AG08395 (cell line): Measurements from ENCODE around the gene MTREX.
A peak's percentile ranks its signal among the peaks of the same experiment; 100 is the strongest.

Source experiments
- DNase-seq: peaks from one replicate; pipeline ENCODE4 v3.0.0; 2012; ENCODE audit warnings: mixed read lengths, low spot score

MTREX gene

DNA sequence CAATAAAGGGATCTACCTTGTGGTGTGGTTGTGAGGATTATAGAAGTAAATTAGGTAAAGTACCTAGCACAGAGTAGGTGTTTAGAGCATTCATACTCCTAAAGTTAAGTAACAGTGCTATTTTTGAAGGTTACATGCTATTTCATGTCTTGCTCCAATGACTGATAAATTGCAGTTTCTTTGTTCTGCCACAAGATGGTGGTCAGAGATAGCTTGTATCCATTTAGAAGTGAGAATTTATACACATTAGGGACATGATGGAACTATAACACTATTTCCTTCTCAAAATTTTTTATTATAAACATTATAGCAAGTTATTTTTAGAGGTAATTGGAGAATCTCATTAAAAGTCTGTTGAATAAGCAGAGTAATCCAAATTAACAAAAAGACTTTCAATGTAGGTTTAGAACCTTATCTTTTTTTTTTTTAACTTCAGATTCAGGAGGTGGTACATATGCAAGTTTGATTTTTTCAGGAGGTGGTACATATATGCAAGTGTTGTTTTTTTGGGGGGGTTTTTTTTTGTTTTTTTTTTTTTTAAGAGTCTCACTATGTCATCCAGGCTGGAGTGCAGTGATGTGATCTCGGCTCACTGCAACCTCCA, 17.1 kb downstream of the MTREX start:
- peak; percentile 50 for DNase-seq

DNA sequence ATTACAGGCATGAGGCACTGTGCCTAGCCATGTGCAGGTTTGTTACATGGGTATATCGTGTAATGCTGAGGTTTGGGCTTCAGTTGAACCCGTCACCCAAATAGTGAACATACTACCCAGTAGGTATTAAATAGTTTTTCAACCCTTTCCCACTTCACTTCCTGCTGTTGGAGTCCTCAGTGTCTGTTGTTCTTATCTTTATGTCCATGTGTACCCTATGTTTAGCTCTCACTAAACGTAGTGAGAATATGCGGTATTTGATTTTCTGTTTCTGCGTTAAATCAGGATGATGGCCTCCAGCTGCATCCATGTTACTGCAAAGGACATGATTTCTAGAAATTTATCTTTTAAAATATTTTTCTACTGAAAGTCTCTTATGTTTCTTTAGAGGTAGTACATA, 17.8 kb downstream of the MTREX start:
- no peak for DNase-seq

DNA sequence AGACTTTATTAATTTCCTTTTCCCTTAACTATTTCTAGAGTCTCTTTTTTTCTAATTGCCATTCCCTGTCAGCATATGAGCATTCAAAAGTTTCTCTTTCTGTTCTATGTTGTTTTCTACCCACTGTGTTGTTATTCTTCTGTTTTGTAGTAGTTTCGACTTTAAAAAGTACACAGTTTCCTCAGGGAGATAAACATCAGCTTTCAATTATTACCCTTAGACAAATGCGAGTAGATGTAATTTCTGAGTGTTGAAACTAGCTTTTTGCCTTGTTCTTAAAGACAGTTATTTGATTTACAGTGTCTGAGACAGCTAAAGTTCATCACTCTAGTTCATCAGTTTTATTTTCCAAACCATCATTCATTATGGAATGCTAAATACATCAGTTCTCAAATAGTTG, 19.5 kb downstream of the MTREX start:
- no peak for DNase-seq

DNA sequence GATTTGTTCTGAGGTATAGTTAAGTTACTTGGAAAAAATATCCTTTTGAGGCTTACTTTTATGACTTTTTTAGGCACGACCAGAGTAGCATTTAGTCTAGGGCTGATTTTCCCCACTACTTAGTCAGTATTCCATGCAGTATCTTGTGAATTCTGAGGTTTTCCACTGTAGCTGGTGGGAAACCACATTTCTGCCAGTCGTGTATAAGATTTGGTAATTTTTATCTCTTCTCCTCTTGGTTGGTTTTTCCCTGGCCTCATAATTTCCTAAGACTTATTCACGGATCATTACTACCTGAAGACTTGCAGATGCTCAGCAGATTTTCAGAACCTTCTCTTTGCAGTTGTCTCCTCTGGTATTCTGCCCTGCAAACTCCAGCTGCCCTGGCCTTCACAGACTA, 23.5 kb downstream of the MTREX start:
- no peak for DNase-seq

DNA sequence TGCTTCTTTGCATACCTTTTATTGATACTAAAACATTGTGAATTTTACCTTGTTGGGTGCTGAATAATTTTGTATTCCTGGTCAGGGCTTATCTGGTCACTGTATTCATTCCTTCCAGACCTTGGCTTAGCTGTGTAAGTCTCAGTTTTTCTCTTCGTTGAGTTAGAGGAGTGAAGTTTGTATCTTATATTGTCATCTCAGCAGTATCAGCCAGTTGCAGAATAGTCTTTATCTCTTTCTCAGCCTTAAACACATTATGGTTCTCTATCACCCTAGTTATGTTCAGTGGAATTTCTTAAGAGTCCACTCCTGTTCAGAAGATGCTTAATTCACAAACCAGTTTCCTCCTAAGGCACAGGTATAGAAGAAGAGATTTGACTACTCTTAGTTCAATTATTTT, 25.2 kb downstream of the MTREX start:
- DNase-seq: no peak

DNA sequence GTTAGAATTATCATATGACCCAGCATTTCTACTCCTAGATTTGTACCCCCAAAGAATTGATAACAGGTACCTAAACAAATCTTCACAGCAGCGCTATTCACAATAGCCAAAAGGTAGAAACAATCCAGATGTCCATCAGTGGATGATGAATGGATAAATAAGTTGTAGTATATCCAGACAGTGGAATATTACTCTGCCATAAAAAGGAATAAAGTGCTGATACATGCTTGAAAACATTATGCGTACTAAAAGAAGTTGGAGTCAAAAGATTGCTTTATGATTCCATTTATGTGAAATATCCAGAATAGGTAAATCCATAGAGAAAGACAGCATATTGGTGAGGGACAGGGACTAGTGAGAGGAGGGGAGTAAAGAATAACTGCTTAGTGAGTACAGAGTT, 26.0 kb downstream of the MTREX start:
- DNase-seq: no peak

DNA sequence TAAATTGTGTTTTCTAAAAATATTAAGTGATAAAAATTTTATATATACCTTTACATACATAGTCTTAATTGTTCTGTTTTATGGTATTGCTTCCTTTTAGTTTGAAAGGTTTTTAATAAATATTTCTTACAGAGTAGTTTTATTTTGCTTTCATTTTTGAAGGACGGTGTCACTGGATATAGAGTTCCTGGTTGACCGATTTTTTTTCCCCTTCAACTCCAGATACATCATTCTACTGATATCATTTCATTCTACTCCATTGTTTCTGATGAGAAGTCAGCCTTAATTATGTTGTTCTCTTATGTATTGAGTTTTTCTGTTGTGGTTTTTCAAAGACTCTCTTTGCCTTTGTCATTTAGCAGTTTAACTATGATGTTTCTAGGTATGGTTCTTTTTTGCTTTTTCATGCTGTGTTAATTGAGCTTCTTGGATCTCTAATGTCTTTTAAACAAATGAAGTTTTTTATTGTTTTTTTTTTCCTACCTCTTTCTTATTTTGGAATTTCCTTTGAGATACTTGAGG, 30.4 kb downstream of the MTREX start:
- no peak for DNase-seq

DNA sequence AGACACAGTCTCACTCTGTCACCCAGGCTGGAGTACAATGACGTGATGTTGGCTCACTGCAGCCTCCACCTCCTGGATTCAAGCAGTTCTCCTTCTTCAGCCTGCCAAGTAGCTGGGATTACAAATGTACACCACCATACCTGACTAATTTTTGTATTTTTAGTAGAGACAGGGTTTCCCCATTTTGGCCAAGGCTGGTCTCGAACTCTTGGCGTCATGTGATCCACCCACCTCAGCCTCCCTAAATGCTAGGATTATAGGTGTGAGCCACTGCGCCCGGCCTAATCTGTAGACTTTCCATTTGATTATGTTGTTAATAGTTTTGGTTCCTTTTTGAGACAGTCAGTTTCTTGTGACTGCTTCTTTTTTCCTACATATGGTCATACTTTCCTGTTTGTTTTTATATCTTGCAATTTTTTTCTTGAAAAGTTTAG, 31.0 kb downstream of the MTREX start:
- DNase-seq: no peak

DNA sequence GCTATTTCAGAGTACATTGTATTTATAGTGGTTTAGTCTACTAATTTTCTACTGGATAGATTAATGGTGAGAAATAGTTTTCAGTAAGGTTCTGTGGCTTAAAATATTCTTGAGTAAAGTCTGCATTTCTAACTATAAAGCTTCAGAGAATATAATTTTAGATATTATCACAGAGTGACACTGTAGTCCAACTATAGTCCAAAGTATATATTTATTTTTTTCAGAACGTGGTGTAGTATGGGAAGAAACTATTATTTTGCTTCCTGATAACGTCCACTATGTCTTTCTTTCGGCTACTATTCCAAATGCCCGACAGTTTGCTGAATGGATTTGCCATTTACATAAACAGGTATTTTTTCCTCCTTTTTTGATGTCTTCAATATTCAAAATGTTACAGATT, 35.3 kb downstream of the MTREX start:
- no peak for DNase-seq

DNA sequence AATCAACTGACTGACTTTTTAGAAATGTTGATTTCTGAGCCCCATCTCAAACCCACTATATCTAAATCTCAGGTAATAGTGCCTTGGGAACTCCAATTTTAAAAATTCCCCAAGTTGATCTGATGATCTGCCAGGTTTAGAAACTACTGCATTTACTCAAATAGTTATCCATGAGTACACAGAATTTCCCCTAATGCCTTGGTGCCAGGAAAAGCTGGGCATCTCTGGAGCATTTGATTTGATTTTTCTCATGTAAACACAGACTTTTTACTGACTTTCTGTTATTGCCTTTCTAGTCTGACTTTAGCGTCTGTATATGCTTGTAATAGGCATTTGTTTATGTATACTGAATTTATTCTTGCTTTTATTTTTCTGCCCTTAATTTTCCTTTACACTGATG, 35.8 kb downstream of the MTREX start:
- no peak for DNase-seq

DNA sequence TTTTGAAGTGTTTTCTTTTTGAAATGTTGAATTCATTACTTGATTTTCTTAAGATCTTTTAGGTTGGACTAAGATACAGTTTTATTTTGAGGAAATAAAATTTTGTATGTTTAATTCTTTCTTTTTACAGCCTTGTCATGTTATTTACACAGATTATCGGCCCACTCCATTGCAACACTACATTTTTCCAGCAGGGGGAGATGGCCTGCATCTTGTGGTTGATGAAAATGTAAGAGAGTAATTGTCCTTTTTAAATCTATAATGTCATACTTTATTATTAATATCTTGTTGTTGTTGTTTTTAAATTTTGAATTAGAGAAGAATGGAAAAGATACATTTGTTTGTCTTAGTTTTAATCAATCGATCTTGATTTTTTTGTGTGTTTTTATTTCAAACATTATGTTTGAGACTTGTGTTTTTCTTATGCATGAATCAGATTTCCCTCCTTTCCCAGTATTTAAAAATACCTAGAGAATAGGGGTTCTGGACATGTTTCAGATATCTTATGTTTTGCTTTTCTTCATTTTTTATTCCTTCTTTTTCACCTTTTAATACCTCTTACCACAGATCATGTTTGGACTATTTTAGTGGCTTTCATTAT, 36.7 kb downstream of the MTREX start:
- DNase-seq: peak; percentile 54

DNA sequence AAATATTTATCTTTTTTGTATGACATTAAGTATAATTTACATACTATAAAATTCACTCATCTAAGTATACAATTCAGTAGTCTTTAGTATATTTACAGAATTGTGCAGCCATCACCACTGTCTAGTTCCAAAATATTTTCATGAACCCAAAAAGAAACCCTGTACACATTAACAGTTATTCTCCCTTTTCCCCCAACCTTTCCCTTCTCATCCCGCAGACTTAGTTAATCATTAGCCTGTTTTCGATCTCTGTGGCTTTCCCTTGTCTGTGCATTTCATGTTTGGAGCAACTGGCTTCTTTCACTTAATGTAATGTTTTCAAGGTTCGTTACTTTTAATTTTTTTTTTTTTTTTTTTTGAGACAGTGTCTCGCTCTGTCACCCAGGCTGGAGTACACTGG, 37.5 kb downstream of the MTREX start:
- DNase-seq: no peak

DNA sequence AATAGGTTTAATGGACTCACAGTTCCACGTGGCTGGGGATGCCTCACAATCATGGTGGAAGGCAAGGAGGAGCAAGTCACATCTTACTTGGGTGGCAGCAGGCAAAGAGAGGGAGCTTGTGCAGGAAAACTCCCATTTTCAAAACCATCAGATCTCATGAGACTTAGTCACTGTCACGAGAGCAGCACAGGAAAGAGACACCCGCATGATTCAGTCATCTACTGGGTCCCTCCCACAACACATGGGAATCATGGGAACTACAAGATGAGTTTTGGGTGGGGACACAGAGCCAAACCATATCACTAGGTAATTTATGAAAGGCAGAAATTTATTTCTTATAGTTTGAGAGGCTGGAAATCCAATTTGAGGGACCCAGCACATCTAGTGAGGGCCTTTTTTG, 40.0 kb downstream of the MTREX start:
- DNase-seq: no peak

DNA sequence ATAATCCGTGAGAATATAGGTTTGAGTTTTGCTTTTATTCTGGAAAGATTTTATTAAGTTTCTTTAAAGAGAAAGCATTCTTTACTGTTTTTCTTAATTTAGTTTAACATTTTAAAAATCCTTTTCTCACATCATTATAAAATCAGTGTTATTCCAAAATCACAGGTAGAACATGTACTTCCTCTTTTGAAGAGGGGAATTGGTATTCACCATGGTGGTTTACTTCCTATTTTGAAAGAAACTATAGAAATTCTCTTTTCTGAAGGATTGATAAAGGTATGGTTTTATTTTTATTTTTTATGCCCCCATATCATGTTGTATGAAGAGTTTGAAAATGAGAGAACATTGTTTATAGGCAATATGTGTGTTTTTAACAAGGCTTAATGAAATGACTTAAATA, 43.0 kb downstream of the MTREX start:
- DNase-seq: no peak

DNA sequence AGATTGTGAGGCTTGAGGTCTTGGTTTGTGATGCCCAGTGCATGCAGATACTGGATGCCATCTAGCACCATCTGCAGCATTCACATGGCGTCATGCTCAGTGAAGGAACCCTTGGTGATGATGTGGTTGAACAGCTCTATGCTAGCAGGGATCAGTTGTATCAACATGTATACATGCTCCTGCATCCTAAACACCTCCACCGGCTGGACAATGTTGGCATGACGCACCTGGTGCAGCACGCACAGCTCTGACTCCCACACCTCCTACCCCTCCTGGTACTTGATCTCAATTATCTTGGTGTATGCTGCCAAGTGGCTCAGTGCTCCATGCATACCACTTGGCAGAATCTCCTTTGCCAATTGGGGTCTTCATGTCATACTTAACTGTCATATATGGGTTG, 49.1 kb downstream of the MTREX start:
- no peak for DNase-seq

DNA sequence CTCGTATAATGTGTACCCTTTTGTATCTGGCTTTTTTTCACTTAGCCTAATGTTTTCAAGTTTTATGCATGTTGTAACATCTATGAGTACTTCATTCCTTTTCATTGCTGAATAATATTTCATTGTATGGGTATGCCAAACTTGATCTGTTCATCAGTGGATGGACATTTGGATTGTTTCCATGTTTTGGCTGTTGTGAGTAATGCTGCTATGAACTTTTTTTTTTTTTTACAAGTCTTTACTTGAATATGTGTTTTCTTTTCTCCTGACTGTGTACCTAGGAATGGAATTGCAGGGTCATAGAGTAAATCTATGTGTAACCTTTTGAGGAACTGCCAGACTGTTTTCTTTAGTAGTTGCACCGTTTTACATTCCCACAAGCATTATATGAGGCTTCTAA, 52.4 kb downstream of the MTREX start:
- no peak for DNase-seq

DNA sequence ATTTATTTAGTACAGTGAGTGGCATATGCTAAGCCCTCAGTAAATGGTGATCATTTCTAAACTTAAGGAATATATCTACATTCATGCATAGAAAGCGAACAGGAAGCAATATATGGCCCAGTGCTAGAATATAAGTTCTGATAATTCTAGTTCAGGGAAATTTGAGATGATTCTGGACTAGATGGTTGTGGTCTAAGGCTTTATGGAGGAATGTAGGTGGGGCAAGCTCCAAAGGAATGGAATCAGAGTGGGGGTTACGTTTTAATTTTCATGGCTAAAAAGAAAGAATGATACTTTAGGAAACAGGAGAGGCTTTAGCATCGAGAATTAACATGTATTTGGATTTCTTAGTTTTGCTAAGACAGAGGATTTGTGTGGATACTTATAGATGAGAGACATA, 56.1 kb downstream of the MTREX start:
- peak; percentile 8 for DNase-seq

DNA sequence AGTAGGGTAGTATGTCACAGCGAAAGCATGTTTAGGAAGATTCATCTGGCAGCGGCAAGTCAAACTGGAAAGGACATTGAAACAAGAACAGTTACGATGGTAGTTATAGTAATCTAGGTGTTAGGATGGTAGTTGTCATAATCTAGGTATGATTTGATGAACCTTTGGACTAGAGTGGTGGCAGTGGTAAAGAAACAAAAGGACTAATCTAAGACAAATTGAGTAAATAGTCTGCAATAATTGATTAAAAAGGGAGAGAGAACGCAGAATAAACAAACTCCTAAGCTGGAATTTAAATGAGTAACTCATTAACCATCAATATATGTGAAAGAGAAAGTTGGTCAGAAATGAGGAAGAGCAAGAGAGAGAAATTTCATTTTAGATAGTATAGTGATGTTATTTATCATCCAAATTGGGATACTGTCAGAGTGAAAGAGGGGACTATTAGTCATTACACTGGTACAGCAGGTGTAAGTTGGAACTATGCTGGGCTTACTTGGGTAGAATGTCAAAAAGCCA, 56.8 kb downstream of the MTREX start:
- no peak for DNase-seq

DNA sequence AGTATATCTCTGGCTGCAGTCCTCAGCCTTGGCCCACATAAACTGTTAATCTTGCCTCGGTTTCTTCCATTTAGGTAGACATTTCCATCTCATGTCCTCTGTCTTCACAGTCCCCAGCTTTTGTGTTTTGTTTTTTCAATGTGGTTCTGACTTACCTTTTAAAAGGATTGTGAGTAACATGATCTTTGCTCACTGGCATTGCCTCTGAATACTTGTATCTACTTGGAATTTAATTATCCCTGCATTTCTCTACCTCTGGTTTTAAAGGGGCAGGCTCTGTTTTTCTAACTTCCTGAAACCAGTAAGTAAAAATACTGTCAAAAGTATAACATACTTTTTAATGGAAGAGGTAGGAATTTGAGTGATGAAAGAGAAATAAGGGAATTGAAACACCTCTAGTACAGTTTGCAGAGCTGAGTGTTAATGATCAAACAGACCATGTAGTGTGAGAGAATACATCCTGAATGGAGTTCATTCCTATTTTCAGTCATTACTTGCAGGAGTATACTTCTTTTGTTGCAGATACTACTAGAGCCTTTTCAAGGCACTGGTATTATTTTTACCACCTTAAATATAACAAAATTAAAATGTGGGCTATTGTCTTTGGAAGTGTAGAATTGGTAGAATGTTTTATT, 62.6 kb downstream of the MTREX start:
- no peak for DNase-seq

DNA sequence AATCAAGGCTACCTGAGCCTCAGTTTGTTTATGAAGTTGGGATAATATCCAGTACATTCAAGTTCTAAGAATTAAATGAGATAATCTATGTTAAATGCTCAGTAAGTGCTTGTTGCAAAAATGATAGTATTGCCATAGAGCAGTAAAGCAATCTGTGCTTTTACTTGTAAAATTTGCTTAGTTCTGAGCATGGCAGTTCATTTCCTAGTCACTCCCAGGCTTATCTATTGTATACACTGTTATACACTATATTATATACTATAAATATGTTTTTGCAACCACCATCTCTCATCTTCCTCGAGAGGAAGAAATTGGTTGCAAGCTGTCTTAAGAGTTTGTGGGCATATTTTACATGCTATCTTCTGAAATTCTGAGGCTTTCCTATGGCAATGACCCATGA, 63.4 kb downstream of the MTREX start:
- DNase-seq: no peak

DNA sequence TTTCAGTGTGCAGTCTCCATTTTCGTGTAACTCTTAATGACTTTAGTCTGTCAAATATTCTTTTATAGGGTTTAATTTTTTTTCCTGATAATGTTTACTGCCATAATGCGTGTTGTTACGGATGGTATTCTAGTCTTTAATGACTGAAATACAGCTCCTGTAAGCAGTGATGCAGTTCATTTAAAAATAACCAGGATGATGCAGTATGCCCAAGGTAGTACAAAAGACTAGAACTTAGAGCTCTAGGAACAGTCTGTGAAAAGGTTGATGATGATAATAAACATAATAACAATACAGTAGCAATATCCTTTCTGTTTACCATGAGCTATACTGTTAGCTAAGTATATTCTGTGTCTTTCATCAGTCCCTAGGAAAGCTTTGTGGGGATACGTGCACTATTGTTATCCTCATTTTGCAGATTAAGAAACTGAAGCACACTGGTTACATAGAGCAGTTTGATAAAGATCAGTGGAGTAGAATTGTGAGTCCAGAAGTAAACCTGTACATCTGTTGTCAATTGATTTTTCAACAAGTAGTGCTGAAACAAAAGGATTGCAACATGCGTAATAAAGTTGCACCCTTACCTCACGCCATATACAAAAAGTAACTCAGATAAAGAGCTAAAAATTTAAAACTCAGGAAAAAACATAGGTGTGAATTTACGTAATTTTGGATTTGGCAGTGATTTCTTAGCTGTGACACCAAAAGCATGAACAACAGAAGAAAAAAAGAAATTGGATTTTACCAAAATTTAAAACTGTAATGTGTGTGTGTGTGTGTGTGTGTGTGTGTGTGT, 64.5 kb downstream of the MTREX start:
- DNase-seq: no peak

DNA sequence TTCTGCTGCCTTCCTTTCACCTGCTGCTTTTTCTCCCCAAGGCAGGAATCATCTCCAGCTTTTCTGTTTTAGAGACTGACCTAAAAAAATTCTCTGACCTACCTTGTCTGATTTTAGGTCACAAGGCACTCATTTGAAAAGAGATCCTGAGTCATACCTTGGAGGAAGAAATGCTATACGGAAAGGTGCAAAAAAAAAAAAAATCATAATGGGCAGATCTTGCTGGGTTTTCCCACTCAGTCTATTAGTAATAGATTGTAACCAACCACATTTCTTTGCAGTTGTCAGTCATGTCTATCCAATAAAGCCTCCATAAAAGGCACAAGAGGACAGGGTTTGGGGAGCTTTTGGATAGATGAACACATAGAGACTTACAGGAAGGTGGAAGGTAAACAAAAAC, 70.0 kb downstream of the MTREX start:
- no peak for DNase-seq

DNA sequence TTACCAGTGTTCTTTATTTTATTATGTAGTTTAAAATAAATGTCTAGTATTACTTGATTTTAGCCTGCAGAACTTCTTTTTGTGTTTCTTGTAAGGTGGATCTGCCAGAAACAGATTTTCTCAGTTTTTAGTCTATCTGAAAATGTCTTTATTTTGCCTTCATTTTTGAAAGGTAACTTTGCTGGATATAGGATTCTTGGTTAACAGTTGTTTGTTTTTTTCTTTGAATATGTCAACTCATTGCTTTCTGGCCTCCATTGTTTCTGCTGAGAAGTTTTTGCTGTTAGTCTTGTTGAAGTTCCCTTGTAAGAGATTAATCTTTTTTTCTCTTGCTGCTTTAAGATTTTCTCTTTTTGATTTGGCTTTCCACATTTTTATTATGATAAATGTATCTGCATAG, 75.5 kb downstream of the MTREX start:
- DNase-seq: no peak
